ENCODE results near the gene CAPN9.

DNA sequence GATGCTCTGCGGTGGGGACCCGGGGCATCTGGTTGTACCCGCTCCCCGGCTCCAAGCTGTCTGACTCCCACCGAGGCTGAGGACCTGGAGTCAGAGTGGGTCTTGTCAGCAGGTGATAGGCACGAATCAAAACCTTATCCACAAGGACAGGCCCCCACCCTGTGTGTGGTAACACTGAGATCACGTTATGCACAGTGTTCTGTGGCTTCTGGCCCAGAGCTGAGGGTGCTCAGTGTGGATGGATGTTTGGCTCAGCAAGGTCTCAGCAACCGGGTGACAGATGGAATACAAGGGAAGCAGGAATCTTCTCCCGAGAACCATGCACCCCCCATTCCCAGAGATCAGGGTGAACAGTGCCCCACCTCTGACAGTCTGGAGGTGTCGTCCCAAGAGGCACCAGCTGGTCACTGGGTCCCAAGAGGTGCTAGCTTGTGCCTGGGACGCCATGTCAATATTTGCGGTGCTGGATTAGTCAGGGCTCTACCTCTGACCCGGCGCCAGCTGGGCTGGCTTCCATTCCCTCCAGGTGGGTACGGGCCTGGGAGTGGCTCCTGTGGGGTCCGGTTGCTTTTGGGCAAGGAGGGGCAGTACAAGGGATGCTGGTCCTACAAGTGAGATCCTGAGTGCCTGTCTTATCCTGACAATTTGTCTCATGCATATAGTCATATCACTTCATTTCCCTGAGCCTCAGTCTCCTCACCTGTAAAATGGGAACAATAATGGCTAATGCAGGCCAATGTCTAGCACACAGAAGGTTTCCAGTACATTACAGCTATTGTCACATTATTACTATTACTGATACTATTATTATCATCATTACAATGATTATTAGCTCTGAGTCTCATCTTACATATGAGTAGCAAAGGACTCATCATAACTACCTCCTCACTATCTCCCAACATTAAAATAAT is 957 bp downstream of the CAPN9 start:
- TF ChIP-seq, protein P1, sequence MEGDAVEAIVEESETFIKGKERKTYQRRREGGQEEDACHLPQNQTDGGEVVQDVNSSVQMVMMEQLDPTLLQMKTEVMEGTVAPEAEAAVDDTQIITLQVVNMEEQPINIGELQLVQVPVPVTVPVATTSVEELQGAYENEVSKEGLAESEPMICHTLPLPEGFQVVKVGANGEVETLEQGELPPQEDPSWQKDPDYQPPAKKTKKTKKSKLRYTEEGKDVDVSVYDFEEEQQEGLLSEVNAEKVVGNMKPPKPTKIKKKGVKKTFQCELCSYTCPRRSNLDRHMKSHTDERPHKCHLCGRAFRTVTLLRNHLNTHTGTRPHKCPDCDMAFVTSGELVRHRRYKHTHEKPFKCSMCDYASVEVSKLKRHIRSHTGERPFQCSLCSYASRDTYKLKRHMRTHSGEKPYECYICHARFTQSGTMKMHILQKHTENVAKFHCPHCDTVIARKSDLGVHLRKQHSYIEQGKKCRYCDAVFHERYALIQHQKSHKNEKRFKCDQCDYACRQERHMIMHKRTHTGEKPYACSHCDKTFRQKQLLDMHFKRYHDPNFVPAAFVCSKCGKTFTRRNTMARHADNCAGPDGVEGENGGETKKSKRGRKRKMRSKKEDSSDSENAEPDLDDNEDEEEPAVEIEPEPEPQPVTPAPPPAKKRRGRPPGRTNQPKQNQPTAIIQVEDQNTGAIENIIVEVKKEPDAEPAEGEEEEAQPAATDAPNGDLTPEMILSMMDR (IDR thresholded peaks at IDR 0.05) = no peak
- no peak for TF ChIP-seq ZFX (IDR thresholded peaks at IDR 0.05; ENCODE audit: borderline replicate concordance)

Data from 22Rv1 (cell line).